GM12865 (cell line): ENCODE data around the gene LGALS8.

Experiments used
- DNase-seq: peaks from one replicate; pipeline ENCODE4 v3.0.0; 2010; ENCODE audit warnings: low read depth
- H3K4me3 ChIP-seq: 2 replicates; pipeline ENCODE4 v1.5.1; 2011; ENCODE audit warnings: mild to moderate bottlenecking, low read depth, low read length, control low read depth
- TF ChIP-seq, protein P1 (sequence below): IDR thresholded peaks from 2 replicates; pipeline ENCODE4 v1.5.1; 2011; ENCODE audit warnings: low read length, control low read depth, low read depth, inconsistent platforms; ENCODE audit not compliant: insufficient read depth; ENCODE audit errors: missing control alignments

Gene LGALS8

DNA sequence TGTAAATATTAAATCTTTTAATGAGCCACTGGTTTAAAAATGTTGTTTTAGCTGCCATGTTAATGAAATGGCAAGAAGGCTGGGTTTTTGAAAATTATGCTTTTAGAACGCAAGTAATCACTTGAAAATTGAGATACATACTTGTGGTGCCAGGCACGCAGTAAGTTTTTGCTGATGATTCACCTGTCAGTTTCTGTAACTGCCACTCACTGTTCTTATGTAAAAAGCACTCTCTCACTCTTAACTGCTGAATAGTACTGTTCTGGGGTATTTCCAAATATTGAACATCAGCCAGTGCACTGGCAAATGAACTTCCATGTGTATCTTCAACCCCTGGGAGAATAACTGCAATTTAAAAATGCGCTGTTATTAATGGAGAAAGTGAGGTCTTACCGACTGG is 17.9 kb downstream of the LGALS8 start:
- TF ChIP-seq, protein P1, sequence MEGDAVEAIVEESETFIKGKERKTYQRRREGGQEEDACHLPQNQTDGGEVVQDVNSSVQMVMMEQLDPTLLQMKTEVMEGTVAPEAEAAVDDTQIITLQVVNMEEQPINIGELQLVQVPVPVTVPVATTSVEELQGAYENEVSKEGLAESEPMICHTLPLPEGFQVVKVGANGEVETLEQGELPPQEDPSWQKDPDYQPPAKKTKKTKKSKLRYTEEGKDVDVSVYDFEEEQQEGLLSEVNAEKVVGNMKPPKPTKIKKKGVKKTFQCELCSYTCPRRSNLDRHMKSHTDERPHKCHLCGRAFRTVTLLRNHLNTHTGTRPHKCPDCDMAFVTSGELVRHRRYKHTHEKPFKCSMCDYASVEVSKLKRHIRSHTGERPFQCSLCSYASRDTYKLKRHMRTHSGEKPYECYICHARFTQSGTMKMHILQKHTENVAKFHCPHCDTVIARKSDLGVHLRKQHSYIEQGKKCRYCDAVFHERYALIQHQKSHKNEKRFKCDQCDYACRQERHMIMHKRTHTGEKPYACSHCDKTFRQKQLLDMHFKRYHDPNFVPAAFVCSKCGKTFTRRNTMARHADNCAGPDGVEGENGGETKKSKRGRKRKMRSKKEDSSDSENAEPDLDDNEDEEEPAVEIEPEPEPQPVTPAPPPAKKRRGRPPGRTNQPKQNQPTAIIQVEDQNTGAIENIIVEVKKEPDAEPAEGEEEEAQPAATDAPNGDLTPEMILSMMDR: no peak
- DNase-seq: no peak
- no peak overlapping the region for H3K4me3 ChIP-seq

DNA sequence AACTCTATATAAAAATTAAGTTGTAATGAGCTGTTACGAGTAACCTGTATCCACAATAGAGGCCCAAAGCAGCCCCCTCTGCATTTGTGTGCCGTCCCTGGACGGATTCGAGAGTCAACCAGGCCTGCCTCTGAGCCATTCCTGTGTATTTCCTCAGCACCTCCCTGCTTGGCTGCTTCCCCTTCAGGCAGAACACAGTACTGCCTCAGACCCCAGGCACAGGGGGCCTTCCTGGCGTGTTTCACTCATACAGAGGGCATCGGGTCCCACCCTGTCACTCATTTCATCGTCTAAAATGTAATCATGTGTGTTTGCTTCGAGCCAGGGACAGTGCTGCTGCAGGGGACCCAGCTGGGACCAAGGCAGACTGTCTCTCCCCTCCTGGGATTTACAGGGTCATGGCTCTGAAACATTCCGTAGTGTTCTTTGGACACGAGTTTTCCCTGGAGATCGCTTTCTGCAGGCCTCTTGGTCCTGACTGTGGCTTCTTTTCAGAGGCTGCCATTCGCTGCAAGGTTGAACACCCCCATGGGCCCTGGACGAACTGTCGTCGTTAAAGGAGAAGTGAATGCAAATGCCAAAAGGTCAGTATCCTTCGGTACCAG is 19.4 kb downstream of the LGALS8 start:
- no peak for DNase-seq
- TF ChIP-seq, protein P1: no peak
- H3K4me3 ChIP-seq: no peak overlapping the region

DNA sequence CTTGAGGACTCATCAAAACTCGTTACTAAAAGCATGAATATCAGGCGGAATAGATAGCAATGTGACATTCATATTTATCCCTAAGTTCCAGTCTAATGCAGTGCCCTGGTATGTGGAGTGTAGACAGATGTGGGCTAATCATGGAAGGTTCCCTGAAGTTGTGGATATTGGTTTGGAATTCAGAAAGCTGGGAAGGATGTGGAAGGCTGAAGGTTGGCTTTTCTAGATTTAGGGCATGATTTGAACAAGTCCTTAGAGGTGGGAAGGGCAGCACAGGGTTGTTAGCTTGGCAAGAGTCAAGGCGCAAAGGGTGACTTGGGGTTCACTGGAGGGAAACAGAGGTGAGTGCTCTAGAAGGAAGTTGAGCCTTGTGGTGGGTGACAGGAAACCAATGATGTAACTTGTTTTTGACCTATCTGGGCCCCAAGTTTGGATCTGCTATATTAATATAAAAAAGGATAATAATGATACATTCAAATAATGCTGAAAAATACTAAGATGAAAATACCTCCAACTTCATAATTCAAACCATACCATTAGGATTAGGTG is 21.9 kb downstream of the LGALS8 start:
- DNase-seq: no peak
- TF ChIP-seq, protein P1: no peak
- H3K4me3 ChIP-seq: no peak overlapping the region

- H3K4me3 ChIP-seq: no peak overlapping the region
- no peak for DNase-seq
Measured at GRCh38 chr1:236548452-236548851, 24.7 kb downstream of the LGALS8 start.

DNA sequence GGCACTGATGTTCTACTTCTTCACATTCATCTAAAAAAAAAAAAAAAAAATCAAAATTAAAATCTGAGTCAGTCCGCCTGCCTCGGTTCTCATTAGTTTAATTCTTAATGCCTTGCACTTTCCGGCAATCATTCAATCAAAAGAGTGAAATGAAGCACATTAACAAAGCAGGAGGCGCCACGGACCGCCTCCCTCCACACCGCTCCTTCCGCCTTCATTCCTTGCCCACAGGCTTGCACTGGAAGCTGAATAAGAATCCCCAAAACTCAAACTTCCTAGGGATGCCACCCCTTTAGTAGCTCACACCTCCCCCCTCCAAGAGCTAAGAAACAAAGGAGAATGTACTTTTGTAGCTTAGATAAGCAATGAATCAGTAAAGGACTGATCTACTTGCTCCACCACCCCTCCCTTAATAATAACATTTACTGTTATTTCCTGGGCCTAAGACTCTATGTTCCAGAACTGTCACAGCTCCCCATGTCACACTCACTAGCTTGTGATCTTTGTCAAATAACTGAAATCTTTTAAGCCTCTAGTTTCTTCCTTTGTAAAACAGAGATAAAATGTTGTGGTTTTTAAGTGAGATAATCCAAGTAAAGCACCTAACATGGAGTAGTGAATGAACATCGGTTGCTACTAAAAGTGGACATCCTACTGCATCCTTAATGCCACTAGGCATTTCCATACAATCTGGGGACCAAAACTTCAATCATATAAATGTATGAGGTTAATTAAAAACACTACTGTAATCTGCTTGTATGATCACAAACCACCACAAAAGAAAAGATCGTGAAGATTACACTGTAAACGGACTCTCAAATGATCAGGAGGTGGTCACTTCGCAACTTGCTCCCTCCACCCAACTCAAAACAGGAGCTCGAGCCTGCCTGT is 27.4 kb downstream of the LGALS8 start:
- TF ChIP-seq, protein P1: no peak
- no peak for DNase-seq
- no peak overlapping the region for H3K4me3 ChIP-seq

More at GRCh38 chr1:236548452-236548851, 24.7 kb downstream of the LGALS8 start:
- TF ChIP-seq, protein P1: no peak

GRCh38 chr1:236552096-236552495 is 28.3 kb downstream of the LGALS8 start:
- H3K4me3 ChIP-seq: no peak overlapping the region
- TF ChIP-seq, protein P1: no peak
- DNase-seq: no peak
